Upper lobe of right lung (tissue), 1 donor: Measurements from ENCODE around the gene AGFG1. TPM values are rescaled to one million over a fixed set of nuclear protein-coding genes. Genes with fewer than 3 reads are reported as not detected.

Experiments used
- ATAC-seq: fragments of 200-7000 bp; cut with Tn5 transposase; one replicate; pipeline ENCODE4 v1.9.1; 2020; ENCODE audit warnings: mild to moderate bottlenecking, moderate library complexity
- DNase-seq: peaks from one replicate; pipeline ENCODE4 v3.0.0-alpha.2; 2020
- H3K27ac ChIP-seq: fragments of 200-600 bp; one replicate; pipeline ENCODE4 v1.8.0; 2022
- H3K27me3 ChIP-seq: fragments of 200-600 bp; one replicate; pipeline ENCODE4 v1.8.0; 2022; ENCODE audit warnings: mild to moderate bottlenecking
- H3K36me3 ChIP-seq: fragments of 200-600 bp; one replicate; pipeline ENCODE4 v1.8.0; 2022
- H3K4me1 ChIP-seq: fragments of 200-600 bp; one replicate; pipeline ENCODE4 v1.8.0; 2022
- H3K4me3 ChIP-seq: fragments of 200-600 bp; one replicate; pipeline ENCODE4 v1.8.0; 2022; ENCODE audit warnings: mild to moderate bottlenecking
- H3K9me3 ChIP-seq: fragments of 200-600 bp; one replicate; pipeline ENCODE4 v1.8.0; 2022
- CTCF ChIP-seq: fragments of 200-600 bp; IDR thresholded peaks from one replicate; pipeline ENCODE4 v1.8.0; 2022; ENCODE audit warnings: antibody characterized with exemption
- intact Hi-C: fragments of 100-400 bp; cut with DNase I; formaldehyde crosslinking; loops from one replicate; pipeline ENCODE4 v1.11.0; 2022
- total RNA-seq: library from RNA; stranded (reverse); fragmentation: NEBNext Ultra II Directional; extraction: Animal tissue kit (Norgen Biotek cat#: 25700); gene quantifications from one replicate; pipeline ENCODE4 v1.2.1, GENCODE V29; 2021
- donor health status: DM: no; HTN: yes; CAD: no; lungs with severe emphysema.

The AGFG1 gene
- total RNA-seq, 1 donor from 2014 or later = 92.9 TPM

DNA sequence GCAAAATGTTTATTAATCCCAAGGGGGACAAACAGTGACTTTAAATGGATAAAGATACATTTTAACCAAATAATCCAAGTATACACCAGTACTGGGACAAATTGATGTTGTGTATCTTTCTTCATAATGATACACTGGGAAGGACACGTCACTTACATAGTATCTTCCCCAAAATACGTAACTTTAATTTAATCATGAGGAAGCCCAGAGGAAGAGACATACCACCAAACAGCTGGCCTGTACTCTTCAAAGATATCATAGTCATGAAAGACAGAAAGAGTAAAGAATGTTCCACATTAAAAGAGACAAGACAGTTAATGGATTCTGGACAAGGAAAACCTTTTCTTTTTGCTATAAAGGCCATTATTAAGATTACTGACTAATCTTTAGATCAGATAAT is 37.1 kb downstream of the AGFG1 start:
- DNase-seq (no peak), ATAC-seq (peak; percentile 45)
- H3K9me3 ChIP-seq = no peaks in the 10 kb centered on the region
- no peaks in the 10 kb centered on the region for H3K27me3 ChIP-seq
- no peak overlapping the region for H3K4me3 ChIP-seq
- intact Hi-C loops = no loop called here
- H3K36me3 ChIP-seq = no peaks in the 10 kb centered on the region
- H3K27ac ChIP-seq = no peak overlapping the region
- TF ChIP-seq CTCF = no peak
- peaks cover 65% of the 10 kb centered on the region for H3K4me1 ChIP-seq

- no peak for TF ChIP-seq CTCF
- DNase-seq = no peak
- no peaks in the 10 kb centered on the region for H3K9me3 ChIP-seq
- peaks cover 57% of the 10 kb centered on the region for H3K4me1 ChIP-seq
- peak; percentile 61 for ATAC-seq
- no peak overlapping the region for H3K27ac ChIP-seq
- H3K36me3 ChIP-seq = no peaks in the 10 kb centered on the region
- intact Hi-C loops = no loop called here
- H3K27me3 ChIP-seq = no peaks in the 10 kb centered on the region
- no peak overlapping the region for H3K4me3 ChIP-seq
These were observed 38.1 kb downstream of the AGFG1 start for GRCh38 chr2:227509824-227510619.

DNA sequence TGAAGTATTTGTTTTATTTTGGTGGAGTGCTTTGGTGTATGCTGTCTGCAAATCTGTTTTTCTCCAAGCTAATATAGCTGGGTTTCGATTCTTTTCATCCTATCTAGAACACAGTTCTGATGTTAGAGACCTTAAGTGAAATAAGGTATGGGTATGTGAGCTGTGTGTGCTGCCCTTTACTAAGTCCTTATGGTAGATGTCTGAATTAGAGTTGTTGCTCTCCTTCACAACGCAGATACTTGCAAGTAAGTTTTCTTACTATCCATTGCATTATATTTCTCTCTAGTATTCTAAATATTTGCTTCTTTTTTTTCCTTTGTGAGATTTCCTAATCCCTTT is 38.6 kb downstream of the AGFG1 start:
- Histone ChIP-seq H3K9me3 (no peaks in the 10 kb centered on the region), H3K4me1 (peaks cover 54% of the 10 kb centered on the region), H3K36me3 (no peaks in the 10 kb centered on the region), H3K4me3 (no peak overlapping the region), H3K27me3 (no peaks in the 10 kb centered on the region), H3K27ac (no peak overlapping the region)
- no peak for TF ChIP-seq CTCF
- DNase-seq = no peak
- ATAC-seq = no peak
- intact Hi-C loops = no loop called here

DNA sequence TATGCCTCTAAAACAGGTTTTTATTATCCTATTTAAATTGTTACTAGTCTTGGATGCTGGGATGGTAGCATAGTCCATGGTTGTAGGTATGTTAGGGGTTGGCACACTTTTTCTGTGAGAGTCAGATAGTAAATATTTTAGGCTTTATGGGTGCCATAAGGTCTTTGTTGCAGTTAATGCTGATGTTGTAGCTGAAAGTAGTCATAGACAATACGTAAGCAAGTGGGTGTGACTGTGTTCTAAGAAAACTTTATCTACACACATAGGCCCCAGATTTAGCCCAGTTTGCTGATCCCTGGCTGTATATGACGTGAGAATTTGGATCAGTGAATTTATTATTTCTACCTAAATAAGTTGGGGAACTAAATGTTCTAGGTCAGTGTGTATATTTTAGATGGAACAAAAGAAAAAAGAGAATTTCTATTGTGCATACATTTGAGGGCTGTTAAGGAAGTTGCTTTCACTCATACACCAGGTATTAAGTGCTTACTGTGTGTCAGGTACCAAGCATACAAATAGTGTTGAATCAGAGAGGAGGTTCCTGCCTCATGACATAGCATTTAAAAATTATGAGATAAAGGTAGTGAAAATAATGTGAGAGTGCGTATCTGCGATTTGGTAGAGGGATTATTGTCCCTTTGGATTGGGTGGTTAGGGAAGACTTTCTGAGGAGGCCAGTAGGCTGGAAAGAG is 39.4 kb downstream of the AGFG1 start:
- ATAC-seq (no peak), DNase-seq (no peak)
- Histone ChIP-seq H3K27ac (no peak overlapping the region), H3K4me1 (peaks cover 55% of the 10 kb centered on the region), H3K27me3 (no peaks in the 10 kb centered on the region), H3K9me3 (no peaks in the 10 kb centered on the region), H3K36me3 (no peaks in the 10 kb centered on the region), H3K4me3 (no peak overlapping the region)
- no peak for TF ChIP-seq CTCF
- intact Hi-C loops = no loop called here

DNA sequence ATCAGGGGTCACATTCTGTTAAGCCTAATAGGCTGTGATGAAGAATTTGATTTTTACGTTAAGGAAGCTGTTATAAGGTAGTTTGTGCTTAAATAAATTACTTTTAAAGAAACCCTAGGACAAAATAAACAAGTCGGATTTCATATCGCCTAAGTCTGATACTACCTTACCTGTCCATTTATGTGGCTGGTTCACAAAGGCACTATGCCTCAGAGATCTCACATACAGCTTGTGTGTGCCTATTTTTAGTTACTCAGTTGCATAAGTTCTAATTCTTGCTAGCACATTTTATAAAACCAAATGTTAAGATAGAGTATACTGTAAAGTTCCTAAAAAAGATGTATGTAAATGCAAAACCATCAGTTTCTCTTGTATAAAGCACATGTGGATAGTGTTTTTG is 40.0 kb downstream of the AGFG1 start:
- H3K27ac ChIP-seq = no peak overlapping the region
- H3K27me3 ChIP-seq = no peaks in the 10 kb centered on the region
- no peaks in the 10 kb centered on the region for H3K9me3 ChIP-seq
- intact Hi-C loops = no loop called here
- H3K36me3 ChIP-seq = no peaks in the 10 kb centered on the region
- no peak for ATAC-seq
- no peak for DNase-seq
- H3K4me1 ChIP-seq = peaks cover 58% of the 10 kb centered on the region
- no peak overlapping the region for H3K4me3 ChIP-seq
- TF ChIP-seq CTCF = no peak
